ENCODE data around the gene AMBP.

AMBP gene

GRCh38 chr9:114112778-114113584 is 34.9 kb upstream of the AMBP start:
- DNase-seq (ENCODE audit: low read depth) = no peak

- DNase-seq (ENCODE audit: low read depth) = no peak
Measured at GRCh38 chr9:114112325-114112724, 34.2 kb upstream of the AMBP start.

- no peak for DNase-seq (ENCODE audit: low read depth)
Measured at GRCh38 chr9:114110180-114110579, 32.1 kb upstream of the AMBP start.

GRCh38 chr9:114109124-114109523 is 31.0 kb upstream of the AMBP start:
- no peak for DNase-seq (ENCODE audit: low read depth)

- no peak for DNase-seq (ENCODE audit: low read depth)
Measured at GRCh38 chr9:114108016-114108833, 30.1 kb upstream of the AMBP start.

- DNase-seq (ENCODE audit: low read depth) = no peak
Measured at GRCh38 chr9:114107286-114108001, 29.3 kb upstream of the AMBP start.

- DNase-seq (ENCODE audit: low read depth) = no peak
Measured at GRCh38 chr9:114105236-114105635, 27.1 kb upstream of the AMBP start.

GRCh38 chr9:114102484-114102883 is 24.4 kb upstream of the AMBP start:
- no peak for DNase-seq (ENCODE audit: low read depth)

- DNase-seq (ENCODE audit: low read depth) = no peak
Measured at GRCh38 chr9:114100536-114100935, 22.4 kb upstream of the AMBP start.

GRCh38 chr9:114099669-114100270 is 21.7 kb upstream of the AMBP start:
- DNase-seq (ENCODE audit: low read depth) = no peak

- DNase-seq (ENCODE audit: low read depth) = no peak
Measured at GRCh38 chr9:114098936-114099668, 21.0 kb upstream of the AMBP start, which contains the start of gene KIF12. KIF12 (minus strand) TSS chr9:114099292; CDS start chr9:114099276, 16 bp downstream.

- no peak for DNase-seq (ENCODE audit: low read depth)
Measured at GRCh38 chr9:114098021-114098935, 20.2 kb upstream of the AMBP start.

GRCh38 chr9:114097613-114098020 is 19.5 kb upstream of the AMBP start:
- no peak for DNase-seq (ENCODE audit: low read depth)

- DNase-seq (ENCODE audit: low read depth) = no peak
Measured at GRCh38 chr9:114096866-114097612, 18.9 kb upstream of the AMBP start.

- no peak for DNase-seq (ENCODE audit: low read depth)
Measured at GRCh38 chr9:114096041-114096511, 18.0 kb upstream of the AMBP start.

GRCh38 chr9:114094971-114095370 is 16.9 kb upstream of the AMBP start:
- DNase-seq (ENCODE audit: low read depth) = no peak

- DNase-seq (ENCODE audit: low read depth) = no peak
Measured at GRCh38 chr9:114093761-114094505, 15.8 kb upstream of the AMBP start.

GRCh38 chr9:114093031-114093471 is 15.0 kb upstream of the AMBP start:
- no peak for DNase-seq (ENCODE audit: low read depth)

GRCh38 chr9:114092336-114092735 is 14.2 kb upstream of the AMBP start:
- DNase-seq (ENCODE audit: low read depth) = no peak
